Caco-2 (cell line): ENCODE results near the gene IER5L. TPM values are rescaled to one million over a fixed set of nuclear protein-coding genes. Genes with fewer than 3 reads are reported as not detected.

Source experiments
- BruUV-seq: library from RNA; stranded (reverse); fragments of 400-500 nt; replicated peaks from 2 replicates; lab custom pipeline; 2021; lab: Mats Ljungman, UMichigan
- CTCF ChIA-PET: fragments of 300-600 bp; sonication (Branson Sonifier 250); formaldehyde crosslinking; loops from one replicate; lab custom pipeline; 2022; ENCODE audit warnings: antibody characterized with exemption; lab: Charles Lee
- POLR2A ChIA-PET: fragments of 300-600 bp; sonication (Branson Sonifier 250); formaldehyde crosslinking; loops from one replicate; lab custom pipeline; 2022; ENCODE audit warnings: antibody characterized with exemption; lab: Charles Lee
- DNase-seq, 2 experiments: peaks; one replicate each; pipeline versions ENCODE4 v3.0.0 to v3.0.0-alpha.2; 2020 to 2022
- H3K27me3 ChIP-seq: replicated peaks from 2 replicates; pipeline ENCODE4 v1.6.0; 2011; ENCODE audit warnings: low read length; ENCODE audit not compliant: control insufficient read depth, insufficient read depth
- H3K36me3 ChIP-seq: 2 replicates; pipeline ENCODE4 v1.5.1; 2011; ENCODE audit warnings: low read length; ENCODE audit not compliant: control insufficient read depth, insufficient read depth
- H3K4me1 ChIP-seq: fragments of 250-450 bp; sonication (Bioruptor Pico); 2 replicates; pipeline ENCODE4 v1.5.1; 2020; ENCODE audit warnings: mild to moderate bottlenecking
- H3K4me3 ChIP-seq: 2 replicates; pipeline ENCODE4 v1.5.1; 2011; ENCODE audit warnings: low read depth, mild to moderate bottlenecking, control low read depth, low read length
- H3K9me3 ChIP-seq: fragments of 250-450 bp; sonication (Bioruptor Pico); 2 replicates; pipeline ENCODE4 v1.5.1; 2020; ENCODE audit warnings: mild to moderate bottlenecking, moderate library complexity
- H3K27ac Mint-ChIP-seq: one replicate; pipeline ENCODE4 v1.8.0; 2022; ENCODE audit warnings: mixed read lengths; ENCODE audit not compliant: unreplicated experiment
- H3K27me3 Mint-ChIP-seq: one replicate; pipeline ENCODE4 v1.8.0; 2022; ENCODE audit warnings: mixed read lengths; ENCODE audit not compliant: insufficient read depth, unreplicated experiment
- H3K36me3 Mint-ChIP-seq: one replicate; pipeline ENCODE4 v1.8.0; 2022; ENCODE audit warnings: mild to moderate bottlenecking, mixed read lengths; ENCODE audit not compliant: insufficient read depth, unreplicated experiment
- H3K4me1 Mint-ChIP-seq: one replicate; pipeline ENCODE4 v1.8.0; 2022; ENCODE audit warnings: low read depth, mixed read lengths; ENCODE audit not compliant: unreplicated experiment
- H3K4me3 Mint-ChIP-seq: one replicate; pipeline ENCODE4 v1.8.0; 2022; ENCODE audit warnings: mild to moderate bottlenecking, moderate library complexity, mixed read lengths; ENCODE audit not compliant: unreplicated experiment
- H3K9me3 Mint-ChIP-seq: one replicate; pipeline ENCODE4 v1.8.0; 2022; ENCODE audit warnings: mixed read lengths; ENCODE audit not compliant: unreplicated experiment
- intact Hi-C: fragments of 100-400 bp; cut with micrococcal nuclease; formaldehyde crosslinking; loops from one replicate; pipeline ENCODE4 v1.10.0; 2022; ENCODE audit not compliant: unreplicated experiment
- total RNA-seq: library from RNA; stranded (reverse); gene quantifications from 2 replicates; pipeline ENCODE4 v1.2.3, GENCODE V29; 2022
- TF ChIP-seq, protein P1 (sequence below), 2 experiments: fragments of 200-600 bp in 1 of 2; IDR thresholded peaks; 1 replicate in 1 of 2; 2 replicates in 1 of 2; pipeline versions ENCODE4 v1.5.1 to v1.8.0; 2011 to 2022; ENCODE audit warnings: antibody characterized with exemption in 1 of 2, control low read depth in 1 of 2, inconsistent platforms in 1 of 2, low read depth in 1 of 2, low read length in 1 of 2, mild to moderate bottlenecking in 1 of 2, moderate library complexity in 1 of 2; ENCODE audit not compliant: insufficient read depth in 1 of 2, severe bottlenecking in 1 of 2, unreplicated experiment in 1 of 2

Gene IER5L
- total RNA-seq, 1 experiment from 2014 or later: 3.9 TPM

DNA sequence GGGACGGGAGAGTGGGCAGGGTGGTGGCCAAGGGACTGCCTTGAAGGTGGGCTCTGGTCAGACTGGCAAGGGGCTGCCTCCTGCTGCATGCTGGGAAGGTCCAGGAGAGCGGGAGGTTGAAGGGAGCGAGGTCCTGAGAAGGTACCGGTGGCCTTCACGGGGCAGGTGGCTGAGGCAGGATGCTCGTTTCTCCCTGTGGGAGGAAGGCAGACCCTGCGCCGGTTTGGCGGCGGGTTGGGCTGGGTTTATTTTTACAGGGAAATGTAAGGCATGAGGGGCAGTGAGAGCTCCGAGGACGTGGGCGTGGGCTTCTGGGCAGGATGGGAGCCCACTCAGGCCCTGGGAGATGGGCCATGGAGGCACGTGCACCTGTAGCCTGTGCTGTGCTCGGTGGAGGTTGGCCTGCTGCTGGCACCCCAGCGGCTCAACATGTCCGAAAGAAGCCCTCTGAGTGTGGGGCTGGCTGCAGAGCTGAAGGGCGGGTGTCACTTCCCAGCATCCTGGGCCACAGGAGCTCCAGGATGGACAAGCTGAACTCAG, 27.3 kb downstream of the IER5L start:
- no peak for DNase-seq
- H3K4me3 ChIP-seq: no peak overlapping the region
- TF ChIP-seq, protein P1, sequence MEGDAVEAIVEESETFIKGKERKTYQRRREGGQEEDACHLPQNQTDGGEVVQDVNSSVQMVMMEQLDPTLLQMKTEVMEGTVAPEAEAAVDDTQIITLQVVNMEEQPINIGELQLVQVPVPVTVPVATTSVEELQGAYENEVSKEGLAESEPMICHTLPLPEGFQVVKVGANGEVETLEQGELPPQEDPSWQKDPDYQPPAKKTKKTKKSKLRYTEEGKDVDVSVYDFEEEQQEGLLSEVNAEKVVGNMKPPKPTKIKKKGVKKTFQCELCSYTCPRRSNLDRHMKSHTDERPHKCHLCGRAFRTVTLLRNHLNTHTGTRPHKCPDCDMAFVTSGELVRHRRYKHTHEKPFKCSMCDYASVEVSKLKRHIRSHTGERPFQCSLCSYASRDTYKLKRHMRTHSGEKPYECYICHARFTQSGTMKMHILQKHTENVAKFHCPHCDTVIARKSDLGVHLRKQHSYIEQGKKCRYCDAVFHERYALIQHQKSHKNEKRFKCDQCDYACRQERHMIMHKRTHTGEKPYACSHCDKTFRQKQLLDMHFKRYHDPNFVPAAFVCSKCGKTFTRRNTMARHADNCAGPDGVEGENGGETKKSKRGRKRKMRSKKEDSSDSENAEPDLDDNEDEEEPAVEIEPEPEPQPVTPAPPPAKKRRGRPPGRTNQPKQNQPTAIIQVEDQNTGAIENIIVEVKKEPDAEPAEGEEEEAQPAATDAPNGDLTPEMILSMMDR (IDR thresholded peaks at IDR 0.05; ENCODE audit: insufficient read depth in 1 of 2, low read depth in 1 of 2, low read length in 1 of 2, severe bottlenecking in 1 of 2, unreplicated experiment in 1 of 2): no peak
- H3K36me3 ChIP-seq: no peaks in the 10 kb centered on the region; the same call in none of the 2 replicates
- Mint-ChIP-seq H3K9me3 (no peaks in the 10 kb centered on the region), H3K36me3 (peaks cover 30% of the 10 kb centered on the region), H3K4me1 (peaks cover 14% of the 10 kb centered on the region), H3K27ac (no peak overlapping the region), H3K4me3 (no peak overlapping the region), H3K27me3 (no peaks in the 10 kb centered on the region)
- no TSS peak for BruUV-seq
- H3K27me3 ChIP-seq: no peaks in the 10 kb centered on the region
- intact Hi-C loops: no loop called here
- CTCF ChIA-PET: interaction anchor here (1.0 to 2.1 kb wide), 2 partner anchors 11 to 23 kb away, joined by 3 to 8 read pairs; no protein-coding TSS in a partner anchor
- no peaks in the 10 kb centered on the region for H3K9me3 ChIP-seq
- peaks cover 14% of the 10 kb centered on the region for H3K4me1 ChIP-seq
- POLR2A ChIA-PET: no interaction called here

DNA sequence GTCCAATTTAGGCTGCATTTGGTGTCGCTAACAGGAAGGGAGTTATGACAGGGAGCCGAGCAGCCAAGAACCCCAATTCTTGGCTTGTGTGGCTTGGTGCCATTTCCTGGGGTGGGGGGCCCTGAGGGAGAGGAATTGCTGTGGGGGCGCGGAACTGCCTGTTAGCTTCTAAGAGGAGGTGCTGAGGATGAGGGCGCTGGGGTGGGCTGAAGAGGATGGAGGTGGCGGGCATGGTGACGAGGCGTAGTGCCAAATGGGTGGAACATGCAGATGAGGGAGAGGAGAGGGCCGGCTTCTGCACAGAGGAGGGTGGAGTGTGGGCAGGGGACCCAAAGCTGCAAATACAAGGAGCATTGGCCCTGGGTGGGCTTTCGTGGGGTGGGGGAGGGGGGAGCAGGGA, 27.9 kb downstream of the IER5L start:
- peaks cover 32% of the 10 kb centered on the region for H3K36me3 Mint-ChIP-seq
- BruUV-seq: no TSS peak
- POLR2A ChIA-PET: no interaction called here
- no peaks in the 10 kb centered on the region for H3K9me3 Mint-ChIP-seq
- H3K4me3 Mint-ChIP-seq: no peak overlapping the region
- H3K9me3 ChIP-seq: no peaks in the 10 kb centered on the region
- H3K27me3 Mint-ChIP-seq: no peaks in the 10 kb centered on the region
- no peaks in the 10 kb centered on the region for H3K27me3 ChIP-seq
- no peaks in the 10 kb centered on the region; the same call in none of the 2 replicates for H3K36me3 ChIP-seq
- H3K4me1 ChIP-seq: peaks cover 20% of the 10 kb centered on the region
- DNase-seq: no peak
- TF ChIP-seq, protein P1 (IDR thresholded peaks at IDR 0.05; ENCODE audit: insufficient read depth in 1 of 2, low read depth in 1 of 2, low read length in 1 of 2, severe bottlenecking in 1 of 2, unreplicated experiment in 1 of 2): no peak
- H3K4me3 ChIP-seq: no peak overlapping the region
- H3K4me1 Mint-ChIP-seq: peaks cover 14% of the 10 kb centered on the region
- intact Hi-C loops: no loop called here
- CTCF ChIA-PET: no interaction called here
- H3K27ac Mint-ChIP-seq: no peak overlapping the region

DNA sequence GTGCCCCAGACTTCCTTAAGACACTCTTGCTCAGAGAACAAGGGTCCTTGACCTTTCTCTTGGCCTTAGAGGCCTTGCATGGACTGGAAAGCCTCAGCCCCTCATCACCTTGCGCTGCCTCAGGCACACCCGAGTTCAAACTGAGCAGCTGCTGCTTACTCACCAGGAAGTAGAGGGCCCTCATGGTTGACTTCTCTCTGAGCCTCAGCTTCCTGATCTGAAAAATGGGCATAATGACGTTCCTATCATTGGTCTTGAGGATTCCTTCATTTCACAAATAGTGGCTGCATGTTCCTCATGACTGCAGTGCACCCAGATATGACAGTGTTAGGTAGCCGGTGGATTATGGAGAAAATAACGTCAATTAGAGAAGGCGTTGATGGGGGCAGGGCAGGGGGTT, 28.6 kb downstream of the IER5L start:
- no peak overlapping the region for H3K27ac Mint-ChIP-seq
- no peaks in the 10 kb centered on the region for H3K27me3 Mint-ChIP-seq
- no TSS peak for BruUV-seq
- ChIA-PET POLR2A (no interaction called here), CTCF (no interaction called here)
- peaks cover 36% of the 10 kb centered on the region for H3K36me3 Mint-ChIP-seq
- TF ChIP-seq, protein P1 (IDR thresholded peaks at IDR 0.05; ENCODE audit: insufficient read depth in 1 of 2, low read depth in 1 of 2, low read length in 1 of 2, severe bottlenecking in 1 of 2, unreplicated experiment in 1 of 2): no peak
- no peak for DNase-seq
- no peaks in the 10 kb centered on the region; the same call in none of the 2 replicates for H3K36me3 ChIP-seq
- H3K9me3 ChIP-seq: no peaks in the 10 kb centered on the region
- H3K4me3 Mint-ChIP-seq: no peak overlapping the region
- H3K4me1 Mint-ChIP-seq: peaks cover 14% of the 10 kb centered on the region
- no peak overlapping the region for H3K4me3 ChIP-seq
- intact Hi-C loops: no loop called here
- H3K9me3 Mint-ChIP-seq: no peaks in the 10 kb centered on the region
- H3K4me1 ChIP-seq: peaks cover 26% of the 10 kb centered on the region
- no peaks in the 10 kb centered on the region for H3K27me3 ChIP-seq
